ENCODE results near the gene LEUTX. TPM values are rescaled to one million over a fixed set of nuclear protein-coding genes. Genes with fewer than 3 reads are reported as not detected.
"Not testable (repeated sequence)": the region's sequence is repeated elsewhere in the genome, so short reads cannot be mapped to it uniquely, and the experiment has no call there.

LEUTX gene
- total RNA-seq, 2 experiments from 2014 or later, result not detected

GRCh38 chr19:39802958-39803357 is 24.3 kb downstream of the LEUTX start:
- Mint-ChIP-seq H3K27ac (no peak overlapping the region), H3K36me3 (ENCODE audit: low read depth) (no peaks in the 10 kb centered on the region), H3K9me3 (no peaks in the 10 kb centered on the region), H3K27me3 (peaks cover 9% of the 10 kb centered on the region), H3K4me1 (ENCODE audit: low read depth) (no peaks in the 10 kb centered on the region), H3K4me3 (no peak overlapping the region)
- no peak for DNase-seq
- Histone ChIP-seq H3K4me1 (ENCODE audit: insufficient read depth, low read length) (no peaks in the 10 kb centered on the region), H3K27ac (ENCODE audit: low read depth in 1 of 2, low read length in 2 of 2) (no peak overlapping the region), H3K27me3 (ENCODE audit: control insufficient read depth in 1 of 2, insufficient read depth in 2 of 2, low read length in 2 of 2) (peaks cover 6 to 11% of the 10 kb centered on the region in 2 experiments), H3K4me3 (ENCODE audit: low read length) (no peak overlapping the region), H3K9me3 (ENCODE audit: control insufficient read depth in 1 of 2, insufficient read depth in 1 of 2, low read length in 2 of 2) (no peaks in the 10 kb centered on the region), H3K36me3 (ENCODE audit: insufficient read depth, low read length) (no peaks in the 10 kb centered on the region)
- no peak for ATAC-seq (ENCODE audit: poor library complexity)
- ChIA-PET CTCF (interaction anchor here (0.6 to 2.3 kb wide), 2 partner anchors 10 to 36 kb away, joined by 4 to 6 read pairs; no protein-coding TSS in a partner anchor), POLR2A (no interaction called here)
- intact Hi-C loops (cut with DNase I, micrococcal nuclease), result no loop called here
- TF ChIP-seq CTCF (IDR thresholded peaks at IDR 0.05), result no peak

DNA sequence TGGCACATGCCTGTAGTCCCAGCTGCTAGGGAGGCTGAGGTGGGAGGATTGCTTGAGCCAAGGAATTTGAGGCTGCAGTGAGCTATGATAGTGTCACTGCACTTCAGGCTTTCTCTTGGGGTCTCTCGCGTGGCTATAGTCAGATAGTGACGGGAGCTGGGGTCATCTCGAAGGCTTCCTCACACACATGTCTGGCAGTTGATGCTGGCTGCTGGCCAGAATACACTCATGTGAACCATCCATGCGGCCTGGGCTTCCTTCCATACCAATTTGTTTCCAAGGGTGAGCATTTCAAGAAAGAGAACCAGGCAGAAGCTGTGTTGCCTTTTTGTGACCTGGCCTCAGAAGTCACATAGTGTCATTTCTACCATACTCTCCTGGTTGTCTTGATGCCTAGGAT is 26.4 kb downstream of the LEUTX start:
- no peaks in the 10 kb centered on the region for H3K36me3 Mint-ChIP-seq (ENCODE audit: low read depth)
- no peak for DNase-seq
- H3K27me3 ChIP-seq (ENCODE audit: control insufficient read depth in 1 of 2, insufficient read depth in 2 of 2, low read length in 2 of 2), result peaks cover 6 to 11% of the 10 kb centered on the region in 2 experiments
- H3K4me3 Mint-ChIP-seq, result no peak overlapping the region
- no peak overlapping the region for H3K4me3 ChIP-seq (ENCODE audit: low read length)
- ChIA-PET POLR2A (no interaction called here), CTCF (no interaction called here)
- no peaks in the 10 kb centered on the region for H3K9me3 Mint-ChIP-seq
- intact Hi-C loops (cut with DNase I, micrococcal nuclease), result no loop called here
- H3K36me3 ChIP-seq (ENCODE audit: insufficient read depth, low read length), result no peaks in the 10 kb centered on the region
- no peak for ATAC-seq (ENCODE audit: poor library complexity)
- peaks cover 9% of the 10 kb centered on the region for H3K27me3 Mint-ChIP-seq
- no peaks in the 10 kb centered on the region for H3K9me3 ChIP-seq (ENCODE audit: control insufficient read depth in 1 of 2, insufficient read depth in 1 of 2, low read length in 2 of 2)
- H3K27ac Mint-ChIP-seq, result no peak overlapping the region
- H3K4me1 ChIP-seq (ENCODE audit: insufficient read depth, low read length), result no peaks in the 10 kb centered on the region
- no peak overlapping the region for H3K27ac ChIP-seq (ENCODE audit: low read depth in 1 of 2, low read length in 2 of 2)
- H3K4me1 Mint-ChIP-seq (ENCODE audit: low read depth), result no peaks in the 10 kb centered on the region
- TF ChIP-seq CTCF (IDR thresholded peaks at IDR 0.05), result no peak

GRCh38 chr19:39807846-39808364 is 29.3 kb downstream of the LEUTX start:
- Mint-ChIP-seq H3K4me1 (ENCODE audit: low read depth) (no peaks in the 10 kb centered on the region), H3K27me3 (peaks cover 5% of the 10 kb centered on the region), H3K27ac (no peak overlapping the region), H3K36me3 (ENCODE audit: low read depth) (no peaks in the 10 kb centered on the region), H3K4me3 (no peak overlapping the region), H3K9me3 (no peaks in the 10 kb centered on the region)
- ATAC-seq (ENCODE audit: poor library complexity), result no peak
- POLR2A ChIA-PET, result no interaction called here
- no peaks in the 10 kb centered on the region for H3K9me3 ChIP-seq (ENCODE audit: control insufficient read depth in 1 of 2, insufficient read depth in 1 of 2, low read length in 2 of 2)
- no peak overlapping the region for H3K4me3 ChIP-seq (ENCODE audit: low read length)
- no peak for TF ChIP-seq CTCF (IDR thresholded peaks at IDR 0.05)
- peaks cover 4 to 6% of the 10 kb centered on the region in 2 experiments for H3K27me3 ChIP-seq (ENCODE audit: control insufficient read depth in 1 of 2, insufficient read depth in 2 of 2, low read length in 2 of 2)
- no peaks in the 10 kb centered on the region for H3K36me3 ChIP-seq (ENCODE audit: insufficient read depth, low read length)
- CTCF ChIA-PET, result interaction anchor here (1.0 kb wide), 1 partner anchor 36 kb away, joined by 3 read pairs; no protein-coding TSS in a partner anchor
- no peaks in the 10 kb centered on the region for H3K4me1 ChIP-seq (ENCODE audit: insufficient read depth, low read length)
- DNase-seq, result no peak
- no peak overlapping the region for H3K27ac ChIP-seq (ENCODE audit: low read depth in 1 of 2, low read length in 2 of 2)
- intact Hi-C loops (cut with DNase I, micrococcal nuclease), result no loop called here

DNA sequence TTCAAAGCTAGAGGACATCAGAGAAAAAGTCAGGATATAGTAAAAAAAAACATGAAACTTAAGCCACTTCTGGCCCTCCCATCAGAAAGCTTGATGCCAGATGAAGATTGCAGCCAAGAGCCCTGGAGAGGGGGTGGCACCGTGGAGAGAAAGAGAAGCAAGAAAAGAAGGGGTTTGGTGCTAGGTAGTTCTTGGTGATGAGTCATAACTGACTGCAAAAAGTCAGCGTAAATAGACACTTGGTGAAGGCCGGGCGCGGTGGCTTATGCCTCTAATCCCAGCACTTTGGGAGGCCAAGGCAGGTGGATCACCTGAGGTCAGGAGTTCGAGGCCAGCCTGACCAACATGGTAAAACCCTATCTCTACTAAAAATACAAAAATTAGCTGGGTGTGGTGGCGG is 30.0 kb downstream of the LEUTX start:
- H3K36me3 Mint-ChIP-seq (ENCODE audit: low read depth); H3K4me1 ChIP-seq (ENCODE audit: insufficient read depth, low read length); POLR2A ChIA-PET; H3K9me3 ChIP-seq (ENCODE audit: control insufficient read depth in 1 of 2, insufficient read depth in 1 of 2, low read length in 2 of 2); H3K27me3 ChIP-seq (ENCODE audit: control insufficient read depth in 1 of 2, insufficient read depth in 2 of 2, low read length in 2 of 2); H3K9me3 Mint-ChIP-seq; H3K4me3 ChIP-seq (ENCODE audit: low read length); ATAC-seq (ENCODE audit: poor library complexity); intact Hi-C loops (cut with DNase I, micrococcal nuclease); H3K27me3 Mint-ChIP-seq; DNase-seq; H3K36me3 ChIP-seq (ENCODE audit: insufficient read depth, low read length); H3K27ac ChIP-seq (ENCODE audit: low read depth in 1 of 2, low read length in 2 of 2); H3K4me1 Mint-ChIP-seq (ENCODE audit: low read depth); H3K4me3 Mint-ChIP-seq; H3K27ac Mint-ChIP-seq: not testable (repeated sequence)
- CTCF ChIA-PET, result interaction anchor here (1.0 kb wide), 1 partner anchor 35 kb away, joined by 3 read pairs; no protein-coding TSS in a partner anchor

Data from CD4-positive, alpha-beta T cell (primary cell).